Left ventricle myocardium inferior (tissue), 1 donor: ENCODE results near the gene GSTP1. TPM values are rescaled to one million over a fixed set of nuclear protein-coding genes. Genes with fewer than 3 reads are reported as not detected.
A peak's percentile ranks its signal among the peaks of the same experiment; 100 is the strongest.
"Not testable (repeated sequence)": the region's sequence is repeated elsewhere in the genome, so short reads cannot be mapped to it uniquely, and the experiment has no call there.

Experiments used
- DNase-seq: peaks from one replicate; pipeline ENCODE4 v3.0.0-alpha.2; 2020
- H3K27ac ChIP-seq: fragments of 200-600 bp; replicated peaks from 2 replicates; pipeline ENCODE4 v1.8.0; 2021
- H3K27me3 ChIP-seq: fragments of 200-600 bp; 2 replicates; pipeline ENCODE4 v1.8.0; 2021; ENCODE audit warnings: low read depth
- H3K36me3 ChIP-seq: fragments of 200-600 bp; 2 replicates; pipeline ENCODE4 v1.8.0; 2021
- H3K4me1 ChIP-seq: fragments of 200-600 bp; 2 replicates; pipeline ENCODE4 v1.8.0; 2021
- H3K4me3 ChIP-seq: fragments of 200-600 bp; 2 replicates; pipeline ENCODE4 v1.8.0; 2021; ENCODE audit warnings: mild to moderate bottlenecking, moderate library complexity
- H3K9me3 ChIP-seq: fragments of 200-600 bp; replicated peaks from 2 replicates; pipeline ENCODE4 v1.8.0; 2021
- intact Hi-C: fragments of 100-400 bp; cut with micrococcal nuclease; formaldehyde crosslinking; loops from one replicate; pipeline ENCODE4 v1.11.0; 2022
- total RNA-seq: library from RNA; stranded (reverse); fragmentation: NEBNext Ultra II Directional; extraction: Animal tissue kit (Norgen Biotek cat#: 25700); gene quantifications from one replicate; pipeline ENCODE4 v1.2.1, GENCODE V29; 2021
- TF ChIP-seq, protein P1 (sequence below): fragments of 200-600 bp; IDR thresholded peaks from 2 replicates; pipeline ENCODE4 v1.8.0; 2021; ENCODE audit warnings: antibody characterized with exemption, mild to moderate bottlenecking, borderline replicate concordance
- donor health status: DM: no; HTN: yes; CAD: no; lungs with severe emphysema.

Gene GSTP1
- total RNA-seq, 1 donor from 2014 or later, result 313 TPM

DNA sequence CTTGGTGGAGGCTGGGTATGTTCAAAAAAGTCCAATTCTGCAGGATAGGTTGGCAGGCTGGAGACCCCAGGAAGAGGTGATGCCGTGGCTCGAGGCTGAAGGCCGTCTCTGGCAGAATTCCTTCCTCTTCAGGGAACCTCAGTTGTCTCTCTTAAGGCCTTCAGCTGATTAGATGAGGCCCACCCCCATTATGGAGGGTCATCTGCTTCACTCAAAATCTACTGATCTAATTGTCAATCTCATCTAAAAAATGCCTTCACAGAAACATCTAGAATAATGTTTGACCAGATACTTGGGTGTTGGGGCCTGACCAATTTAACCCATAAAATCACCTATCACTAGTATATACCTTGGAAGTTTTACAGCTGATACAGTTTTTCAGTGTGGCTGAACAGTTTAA lies 27.4 kb upstream of the GSTP1 start:
- Histone ChIP-seq H3K27me3 (no peaks in the 10 kb centered on the region), H3K27ac (no peak overlapping the region), H3K9me3 (no peaks in the 10 kb centered on the region), H3K4me3 (no peak overlapping the region), H3K36me3 (no peaks in the 10 kb centered on the region), H3K4me1 (peaks cover 9% of the 10 kb centered on the region)
- DNase-seq, result no peak
- intact Hi-C loops, result no loop called here
- TF ChIP-seq, protein P1, sequence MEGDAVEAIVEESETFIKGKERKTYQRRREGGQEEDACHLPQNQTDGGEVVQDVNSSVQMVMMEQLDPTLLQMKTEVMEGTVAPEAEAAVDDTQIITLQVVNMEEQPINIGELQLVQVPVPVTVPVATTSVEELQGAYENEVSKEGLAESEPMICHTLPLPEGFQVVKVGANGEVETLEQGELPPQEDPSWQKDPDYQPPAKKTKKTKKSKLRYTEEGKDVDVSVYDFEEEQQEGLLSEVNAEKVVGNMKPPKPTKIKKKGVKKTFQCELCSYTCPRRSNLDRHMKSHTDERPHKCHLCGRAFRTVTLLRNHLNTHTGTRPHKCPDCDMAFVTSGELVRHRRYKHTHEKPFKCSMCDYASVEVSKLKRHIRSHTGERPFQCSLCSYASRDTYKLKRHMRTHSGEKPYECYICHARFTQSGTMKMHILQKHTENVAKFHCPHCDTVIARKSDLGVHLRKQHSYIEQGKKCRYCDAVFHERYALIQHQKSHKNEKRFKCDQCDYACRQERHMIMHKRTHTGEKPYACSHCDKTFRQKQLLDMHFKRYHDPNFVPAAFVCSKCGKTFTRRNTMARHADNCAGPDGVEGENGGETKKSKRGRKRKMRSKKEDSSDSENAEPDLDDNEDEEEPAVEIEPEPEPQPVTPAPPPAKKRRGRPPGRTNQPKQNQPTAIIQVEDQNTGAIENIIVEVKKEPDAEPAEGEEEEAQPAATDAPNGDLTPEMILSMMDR, result no peak

DNA sequence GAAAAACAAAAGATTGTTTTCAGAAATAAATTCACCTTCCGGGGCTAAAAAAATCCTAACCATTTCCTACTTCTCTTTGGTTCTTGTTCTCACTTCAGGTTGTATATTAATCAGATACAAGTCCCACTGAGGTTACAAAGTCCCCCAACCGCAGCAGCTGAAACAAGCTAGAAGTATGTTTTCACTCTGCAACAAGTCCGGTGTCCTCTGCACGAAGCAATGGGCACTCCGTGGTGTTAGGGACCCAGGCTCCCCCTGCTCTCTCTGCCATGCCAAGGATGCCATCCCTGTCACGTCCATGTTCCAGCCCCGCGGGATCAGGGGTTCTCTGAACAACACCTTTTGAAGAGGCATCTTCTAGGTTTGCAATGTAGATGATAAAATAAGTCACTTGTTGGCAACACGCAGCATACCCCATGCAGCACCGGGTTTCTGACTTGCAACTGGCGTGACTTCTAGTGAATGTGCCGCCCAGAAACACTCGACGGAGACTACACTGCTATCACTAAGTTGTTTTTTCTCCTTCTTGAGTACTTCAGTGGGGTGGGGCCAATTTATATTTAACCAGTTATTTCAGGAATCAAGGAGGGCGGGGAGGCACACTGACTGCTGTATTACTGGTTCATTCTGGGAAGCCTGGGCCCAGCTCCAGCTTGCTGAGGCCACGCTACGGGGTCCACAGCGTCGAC lies 25.4 kb upstream of the GSTP1 start:
- Histone ChIP-seq H3K4me3 (peak overlapping the region; percentile 14), H3K9me3 (no peaks in the 10 kb centered on the region), H3K27ac (peak overlapping the region; percentile 70), H3K36me3 (no peaks in the 10 kb centered on the region), H3K4me1 (peaks cover 16% of the 10 kb centered on the region), H3K27me3 (no peaks in the 10 kb centered on the region)
- TF ChIP-seq, protein P1, result no peak
- DNase-seq, result peak; percentile 62
- intact Hi-C loops, result no loop called here

DNA sequence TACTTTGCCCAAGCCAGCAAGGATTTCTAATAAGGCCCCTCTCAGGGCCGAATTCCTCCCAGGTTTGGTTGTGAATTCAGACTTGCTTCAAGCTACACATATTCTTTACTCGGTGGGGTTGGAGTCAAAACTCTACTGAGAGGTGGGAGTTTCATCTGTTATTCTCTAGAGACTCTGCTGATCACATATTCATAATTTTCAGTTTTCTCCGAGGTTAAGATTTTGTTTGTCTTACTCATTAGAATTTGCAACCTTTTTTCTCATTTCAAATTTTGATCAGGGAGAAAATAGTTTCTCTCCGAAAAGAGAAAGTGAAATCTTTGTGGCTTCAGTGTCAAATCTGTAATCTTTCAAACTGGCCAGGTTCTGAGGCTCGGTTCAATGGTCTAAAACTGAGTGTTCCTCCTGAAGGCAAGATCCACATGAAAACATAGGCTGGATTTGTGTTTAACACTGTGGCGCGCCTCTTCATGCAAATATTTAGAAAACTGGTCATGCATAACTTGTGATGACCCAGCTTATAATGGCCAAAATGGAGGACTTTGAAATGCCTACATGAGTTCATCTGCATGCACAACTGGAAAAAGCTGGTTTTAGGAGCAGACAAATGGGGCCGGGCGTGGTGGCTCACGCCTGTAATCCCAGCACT lies 21.5 kb upstream of the GSTP1 start:
- no peaks in the 10 kb centered on the region for H3K36me3 ChIP-seq
- H3K4me1 ChIP-seq, result peaks cover 27% of the 10 kb centered on the region
- no peak for DNase-seq
- no peak overlapping the region for H3K27ac ChIP-seq
- intact Hi-C loops, result no loop called here
- H3K9me3 ChIP-seq, result no peaks in the 10 kb centered on the region
- no peak overlapping the region for H3K4me3 ChIP-seq
- H3K27me3 ChIP-seq, result no peaks in the 10 kb centered on the region
- TF ChIP-seq, protein P1, result no peak

DNA sequence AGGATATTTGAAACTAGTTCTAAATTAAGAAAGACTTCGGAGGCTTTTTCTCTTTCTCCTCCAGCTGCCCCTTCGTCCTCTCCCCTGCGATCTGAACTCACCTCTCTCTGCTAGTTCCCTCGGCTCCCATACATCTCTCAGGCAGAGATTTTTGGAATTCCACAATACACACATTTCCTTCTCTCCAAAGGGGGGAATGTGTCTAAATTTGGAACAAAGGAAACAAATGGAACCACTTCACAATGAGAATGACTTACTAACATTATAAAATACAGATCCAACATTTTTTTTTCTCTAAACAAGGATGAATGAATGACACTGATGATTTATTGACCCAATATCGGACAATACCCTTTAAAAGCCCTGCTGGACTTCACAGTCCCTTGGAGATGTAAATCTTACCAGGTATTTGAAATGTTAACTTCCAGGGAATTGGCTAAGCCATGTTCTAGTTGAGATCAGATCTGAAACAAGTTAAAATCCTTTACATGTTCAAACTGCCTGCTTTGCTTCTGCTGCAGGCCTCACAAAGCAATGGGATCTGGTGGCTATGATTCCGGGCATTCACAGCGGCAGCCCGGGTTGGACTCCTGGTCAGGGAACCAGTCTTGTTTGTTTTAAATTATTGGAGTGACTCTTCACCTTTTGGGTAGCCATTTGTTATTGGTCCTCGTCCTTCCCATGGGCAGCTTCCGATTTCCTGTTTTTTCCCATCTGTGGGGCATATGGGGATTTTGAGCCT lies 20.5 kb upstream of the GSTP1 start:
- Histone ChIP-seq H3K4me1 (peaks cover 27% of the 10 kb centered on the region), H3K36me3 (no peaks in the 10 kb centered on the region), H3K27me3 (no peaks in the 10 kb centered on the region), H3K4me3 (no peak overlapping the region), H3K27ac (peak overlapping the region; percentile 71), H3K9me3 (no peaks in the 10 kb centered on the region)
- intact Hi-C loops, result no loop called here
- no peak for DNase-seq
- TF ChIP-seq, protein P1, result no peak

DNA sequence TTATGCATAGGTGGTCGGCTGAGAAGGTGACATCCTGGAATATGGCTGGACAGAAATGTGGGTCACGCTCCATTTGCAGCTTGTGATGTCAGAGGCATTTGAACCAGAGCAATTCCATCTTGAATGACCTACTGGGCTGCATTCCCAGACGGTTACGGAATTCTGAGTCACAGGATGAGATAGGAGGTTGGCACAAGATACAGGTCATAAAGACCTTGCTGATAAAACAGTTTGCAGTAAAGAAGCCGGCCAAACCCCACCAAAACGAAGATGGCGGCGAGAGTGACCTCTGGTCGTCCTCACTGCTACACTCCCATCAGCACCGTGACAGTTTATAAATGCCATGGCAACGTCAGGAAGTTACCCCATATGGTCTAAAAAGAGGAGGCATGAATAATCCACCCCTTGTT lies 19.9 kb upstream of the GSTP1 start:
- H3K4me3 ChIP-seq, result not testable (repeated sequence)

More for the DNA sequence above, 19.9 kb upstream of the GSTP1 start:
- H3K27me3 ChIP-seq, intact Hi-C loops, H3K9me3 ChIP-seq, H3K36me3 ChIP-seq: not testable (repeated sequence)
- peak; percentile 50 for DNase-seq
- H3K27ac ChIP-seq, result peak overlapping the region; percentile 71
- peaks cover 25% of the 10 kb centered on the region for H3K4me1 ChIP-seq
